ENCODE measurements around the gene SLC44A1. TPM values are rescaled to one million over a fixed set of nuclear protein-coding genes. Genes with fewer than 3 reads are reported as not detected.

The SLC44A1 gene
- total and polyA plus RNA-seq, 12 donors: 6.1 to 29.0 (median 17.8) TPM

DNA sequence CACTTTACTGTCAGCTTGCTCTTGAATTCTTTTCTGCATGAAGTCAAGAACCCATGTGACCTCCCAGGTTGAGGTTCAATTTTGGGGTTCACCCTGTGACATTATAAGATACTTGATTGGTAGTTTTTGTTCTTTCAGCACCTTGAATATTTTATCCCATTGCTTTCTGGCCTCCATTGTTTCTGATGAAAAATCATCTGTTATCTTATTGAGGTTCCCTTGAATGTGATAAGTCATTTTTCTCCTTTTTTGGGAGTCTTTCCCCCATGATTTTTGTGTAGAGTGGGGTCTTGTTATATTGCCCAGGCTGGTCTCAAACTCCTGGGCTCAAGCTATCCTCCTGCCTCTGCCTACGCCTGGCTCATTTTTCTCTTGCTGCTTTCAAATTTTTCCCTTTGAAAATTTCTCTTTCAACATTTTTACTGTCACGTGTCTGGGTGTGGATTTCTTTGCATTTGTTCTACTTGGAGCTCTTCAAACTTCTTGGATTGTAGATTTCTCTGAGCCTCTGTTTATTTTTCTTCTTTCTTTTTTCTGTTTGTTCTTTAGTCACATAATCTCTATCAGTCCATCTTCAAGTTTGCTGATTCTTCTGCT is 20.8 kb upstream of the SLC44A1 start:
- H3K27me3 ChIP-seq: no peaks in the 10 kb centered on the region
- no peak overlapping the region for H3K27ac ChIP-seq
- no peak for DNase-seq
- TF ChIP-seq, protein P1, sequence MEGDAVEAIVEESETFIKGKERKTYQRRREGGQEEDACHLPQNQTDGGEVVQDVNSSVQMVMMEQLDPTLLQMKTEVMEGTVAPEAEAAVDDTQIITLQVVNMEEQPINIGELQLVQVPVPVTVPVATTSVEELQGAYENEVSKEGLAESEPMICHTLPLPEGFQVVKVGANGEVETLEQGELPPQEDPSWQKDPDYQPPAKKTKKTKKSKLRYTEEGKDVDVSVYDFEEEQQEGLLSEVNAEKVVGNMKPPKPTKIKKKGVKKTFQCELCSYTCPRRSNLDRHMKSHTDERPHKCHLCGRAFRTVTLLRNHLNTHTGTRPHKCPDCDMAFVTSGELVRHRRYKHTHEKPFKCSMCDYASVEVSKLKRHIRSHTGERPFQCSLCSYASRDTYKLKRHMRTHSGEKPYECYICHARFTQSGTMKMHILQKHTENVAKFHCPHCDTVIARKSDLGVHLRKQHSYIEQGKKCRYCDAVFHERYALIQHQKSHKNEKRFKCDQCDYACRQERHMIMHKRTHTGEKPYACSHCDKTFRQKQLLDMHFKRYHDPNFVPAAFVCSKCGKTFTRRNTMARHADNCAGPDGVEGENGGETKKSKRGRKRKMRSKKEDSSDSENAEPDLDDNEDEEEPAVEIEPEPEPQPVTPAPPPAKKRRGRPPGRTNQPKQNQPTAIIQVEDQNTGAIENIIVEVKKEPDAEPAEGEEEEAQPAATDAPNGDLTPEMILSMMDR (IDR thresholded peaks at IDR 0.05): no peak
- no peak overlapping the region for H3K4me3 ChIP-seq
- intact Hi-C loops (cut with DNase I): no loop called here
- H3K9me3 ChIP-seq: peaks cover 0 to 37% (median 19%) of the 10 kb centered on the region in 11 donors
- H3K4me1 ChIP-seq: no peaks in the 10 kb centered on the region
- no peaks in the 10 kb centered on the region for H3K36me3 ChIP-seq
- ATAC-seq: no peak
- 88 to 92% methylated on average over 2 of the region's 2 CpGs for WGBS, 2 donors

DNA sequence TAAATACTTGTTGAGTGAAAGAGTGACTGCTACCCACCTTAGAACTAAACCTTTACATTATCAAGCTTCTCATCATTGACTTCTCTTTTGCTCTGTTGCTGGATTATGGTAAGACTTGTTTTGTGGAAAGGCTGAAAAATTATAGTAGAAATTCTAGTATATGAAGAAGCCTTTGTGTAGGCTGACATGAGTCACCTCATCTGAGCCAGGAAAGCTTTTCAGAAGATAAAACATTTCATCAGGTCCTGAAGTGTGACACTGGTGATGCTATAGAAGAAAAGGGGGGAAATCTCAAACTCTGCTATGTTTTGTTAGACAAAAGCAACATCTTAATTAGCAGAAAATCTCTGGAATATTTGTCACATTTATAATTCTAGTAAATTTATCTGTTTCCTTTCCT is 18.4 kb upstream of the SLC44A1 start:
- H3K9me3 ChIP-seq: peaks cover 0 to 37% (median 19%) of the 10 kb centered on the region in 11 donors
- no peaks in the 10 kb centered on the region for H3K4me1 ChIP-seq
- intact Hi-C loops (cut with DNase I): no loop called here
- no peaks in the 10 kb centered on the region for H3K36me3 ChIP-seq
- H3K27me3 ChIP-seq: no peaks in the 10 kb centered on the region
- ATAC-seq (no peak), DNase-seq (no peak)
- no peak overlapping the region for H3K27ac ChIP-seq
- TF ChIP-seq, protein P1 (IDR thresholded peaks at IDR 0.05): no peak
- no peak overlapping the region for H3K4me3 ChIP-seq

DNA sequence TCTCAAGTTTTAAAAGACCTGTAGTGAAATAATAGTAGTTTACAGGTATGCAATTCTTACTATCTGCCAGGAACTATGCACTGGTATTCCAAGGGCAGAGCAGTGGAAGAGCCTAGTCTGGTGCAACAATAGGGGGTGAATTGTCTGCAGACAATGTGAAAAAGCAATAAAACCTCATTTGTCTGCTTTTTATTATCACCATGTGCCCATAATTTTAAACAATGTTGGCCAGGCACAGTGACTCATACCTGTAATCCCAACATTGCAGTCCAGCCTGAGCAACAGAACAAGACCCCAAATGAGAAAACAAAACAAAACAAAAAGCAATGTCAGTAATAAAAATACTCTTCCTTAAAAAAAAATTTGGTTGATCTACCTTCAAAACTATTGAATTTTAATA is 12.2 kb upstream of the SLC44A1 start:
- intact Hi-C loops (cut with DNase I): no loop called here
- no peaks in the 10 kb centered on the region for H3K27me3 ChIP-seq
- no peaks in the 10 kb centered on the region for H3K4me1 ChIP-seq
- H3K9me3 ChIP-seq: no peaks in the 10 kb centered on the region
- no peaks in the 10 kb centered on the region for H3K36me3 ChIP-seq
- no peak overlapping the region for H3K4me3 ChIP-seq
- no peak for DNase-seq
- TF ChIP-seq, protein P1 (IDR thresholded peaks at IDR 0.05): no peak
- ATAC-seq: no peak
- H3K27ac ChIP-seq: no peak overlapping the region

DNA sequence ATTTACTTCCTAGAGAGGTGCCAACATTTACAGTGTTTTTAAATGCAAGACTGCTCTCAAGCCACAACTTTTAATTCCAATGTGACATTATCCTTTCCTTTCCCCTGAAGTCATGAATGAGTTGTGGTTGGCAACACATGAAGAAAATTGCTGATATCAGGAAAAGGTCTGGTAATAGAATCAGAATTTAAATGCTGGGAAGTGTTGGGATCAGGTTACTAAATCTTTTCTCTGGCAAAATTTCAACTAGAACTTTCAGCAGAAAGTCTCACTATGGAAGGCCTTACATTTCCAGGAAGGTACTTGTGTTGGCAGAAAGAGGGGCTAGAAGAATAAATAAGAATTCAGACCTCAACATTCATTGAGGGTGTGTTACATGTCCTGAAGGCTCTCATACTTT is 10.6 kb upstream of the SLC44A1 start:
- H3K9me3 ChIP-seq: no peaks in the 10 kb centered on the region
- H3K4me1 ChIP-seq: no peaks in the 10 kb centered on the region
- no peak for ATAC-seq
- H3K4me3 ChIP-seq: no peak overlapping the region
- no peaks in the 10 kb centered on the region for H3K36me3 ChIP-seq
- H3K27ac ChIP-seq: no peak overlapping the region
- intact Hi-C loops (cut with DNase I): no loop called here
- TF ChIP-seq, protein P1 (IDR thresholded peaks at IDR 0.05): no peak
- H3K27me3 ChIP-seq: no peaks in the 10 kb centered on the region
- no peak for DNase-seq
